ENCODE data around the gene POC1A. TPM values are rescaled to one million over a fixed set of nuclear protein-coding genes. Genes with fewer than 3 reads are reported as not detected.

POC1A gene
- total and polyA plus RNA-seq, 9 of the 15 experiments (the other 6 are each of a cell fraction or from before 2014, with no cell fraction given) = 7.2 to 17.5 (median 12.1) TPM

GRCh38 chr3:52056968-52057811 lies 97.0 kb downstream of the POC1A start (continued):
- no peak for TF ChIP-seq ZNF239 (CRISPR knock-in tag; IDR thresholded peaks at IDR 0.05)
- TF ChIP-seq, protein P1, sequence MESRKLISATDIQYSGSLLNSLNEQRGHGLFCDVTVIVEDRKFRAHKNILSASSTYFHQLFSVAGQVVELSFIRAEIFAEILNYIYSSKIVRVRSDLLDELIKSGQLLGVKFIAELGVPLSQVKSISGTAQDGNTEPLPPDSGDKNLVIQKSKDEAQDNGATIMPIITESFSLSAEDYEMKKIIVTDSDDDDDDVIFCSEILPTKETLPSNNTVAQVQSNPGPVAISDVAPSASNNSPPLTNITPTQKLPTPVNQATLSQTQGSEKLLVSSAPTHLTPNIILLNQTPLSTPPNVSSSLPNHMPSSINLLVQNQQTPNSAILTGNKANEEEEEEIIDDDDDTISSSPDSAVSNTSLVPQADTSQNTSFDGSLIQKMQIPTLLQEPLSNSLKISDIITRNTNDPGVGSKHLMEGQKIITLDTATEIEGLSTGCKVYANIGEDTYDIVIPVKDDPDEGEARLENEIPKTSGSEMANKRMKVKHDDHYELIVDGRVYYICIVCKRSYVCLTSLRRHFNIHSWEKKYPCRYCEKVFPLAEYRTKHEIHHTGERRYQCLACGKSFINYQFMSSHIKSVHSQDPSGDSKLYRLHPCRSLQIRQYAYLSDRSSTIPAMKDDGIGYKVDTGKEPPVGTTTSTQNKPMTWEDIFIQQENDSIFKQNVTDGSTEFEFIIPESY (CRISPR knock-in tag; IDR thresholded peaks at IDR 0.05) = no peak
- no peak for TF ChIP-seq ESRRB (CRISPR knock-in tag; IDR thresholded peaks at IDR 0.05; ENCODE audit: borderline replicate concordance)
- TF ChIP-seq HDAC8 (tag; IDR thresholded peaks at IDR 0.05) = no peak
- TF ChIP-seq RFX5 (IDR thresholded peaks at IDR 0.05; ENCODE audit: low read depth, low read length) = no peak
- TF ChIP-seq RNF219 (CRISPR knock-in tag; IDR thresholded peaks at IDR 0.05) = no peak
- TF ChIP-seq ZNF232 (CRISPR knock-in tag; IDR thresholded peaks at IDR 0.05) = no peak
- no peak for TF ChIP-seq ZNF280B (CRISPR knock-in tag; IDR thresholded peaks at IDR 0.05)
- no peak for TF ChIP-seq ZNF134 (CRISPR knock-in tag; conservative IDR thresholded peaks at IDR 0.05)
- TF ChIP-seq MED1 (CRISPR knock-in tag; IDR thresholded peaks at IDR 0.05; ENCODE audit: borderline replicate concordance) = no peak
- TF ChIP-seq, protein P2, sequence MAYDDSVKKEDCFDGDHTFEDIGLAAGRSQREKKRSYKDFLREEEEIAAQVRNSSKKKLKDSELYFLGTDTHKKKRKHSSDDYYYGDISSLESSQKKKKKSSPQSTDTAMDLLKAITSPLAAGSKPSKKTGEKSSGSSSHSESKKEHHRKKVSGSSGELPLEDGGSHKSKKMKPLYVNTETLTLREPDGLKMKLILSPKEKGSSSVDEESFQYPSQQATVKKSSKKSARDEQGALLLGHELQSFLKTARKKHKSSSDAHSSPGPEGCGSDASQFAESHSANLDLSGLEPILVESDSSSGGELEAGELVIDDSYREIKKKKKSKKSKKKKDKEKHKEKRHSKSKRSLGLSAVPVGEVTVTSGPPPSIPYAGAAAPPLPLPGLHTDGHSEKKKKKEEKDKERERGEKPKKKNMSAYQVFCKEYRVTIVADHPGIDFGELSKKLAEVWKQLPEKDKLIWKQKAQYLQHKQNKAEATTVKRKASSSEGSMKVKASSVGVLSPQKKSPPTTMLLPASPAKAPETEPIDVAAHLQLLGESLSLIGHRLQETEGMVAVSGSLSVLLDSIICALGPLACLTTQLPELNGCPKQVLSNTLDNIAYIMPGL (CRISPR knock-in tag; IDR thresholded peaks at IDR 0.05) = no peak
- no peak for TF ChIP-seq HDAC6 (IDR thresholded peaks at IDR 0.05; ENCODE audit: low read depth, low read length)
- TF ChIP-seq ZNF589 (CRISPR knock-in tag; IDR thresholded peaks at IDR 0.05; ENCODE audit: low read depth) = no peak
- no peak for TF ChIP-seq KAT8 (IDR thresholded peaks at IDR 0.05; ENCODE audit: low read depth)
- TF ChIP-seq MCM3 (IDR thresholded peaks at IDR 0.05) = no peak
- TF ChIP-seq ZC3H11A (IDR thresholded peaks at IDR 0.05; ENCODE audit: low read depth, low read length) = no peak
- TF ChIP-seq KLF16 (IDR thresholded peaks at IDR 0.05) = no peak
- TF ChIP-seq TCF7 (IDR thresholded peaks at IDR 0.05; ENCODE audit: borderline replicate concordance) = no peak
- TF ChIP-seq E2F5 (CRISPR knock-in tag; IDR thresholded peaks at IDR 0.05) = no peak

Data from K562 (cell line).